ENCODE measurements around the gene DGLUCY.
"Not testable (repeated sequence)": the region's sequence is repeated elsewhere in the genome, so short reads cannot be mapped to it uniquely, and the experiment has no call there.

DGLUCY gene

GRCh38 chr14:91204657-91205056 lies 90.8 kb downstream of the DGLUCY start:
- no peak for DNase-seq (ENCODE audit: low read depth in 1 of 2, low spot score in 1 of 2)

DNA sequence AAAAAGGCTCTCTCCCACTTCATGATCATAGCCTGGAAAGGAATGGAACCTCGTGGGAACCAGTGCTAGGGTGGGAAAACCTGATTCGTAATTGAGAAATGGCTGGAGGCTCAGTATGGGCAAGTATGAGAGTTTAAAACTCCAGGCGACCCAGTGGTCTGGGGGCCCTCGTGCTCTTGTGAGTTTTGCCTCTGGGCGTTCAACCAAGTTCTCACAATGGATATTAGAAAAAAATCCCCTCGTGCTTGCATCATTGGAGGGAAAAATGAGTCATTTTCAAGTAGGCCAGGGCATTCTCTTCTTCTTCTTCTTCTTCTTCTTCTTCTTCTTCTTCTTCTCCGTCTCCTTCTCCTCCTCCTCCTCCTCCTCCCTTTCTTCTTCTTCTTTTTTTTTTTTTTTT lies 91.6 kb downstream of the DGLUCY start:
- no peak for DNase-seq (ENCODE audit: low read depth in 1 of 2, low spot score in 1 of 2)

GRCh38 chr14:91207008-91207407 lies 93.1 kb downstream of the DGLUCY start:
- DNase-seq (ENCODE audit: low read depth in 1 of 2, low spot score in 1 of 2): no peak

DNA sequence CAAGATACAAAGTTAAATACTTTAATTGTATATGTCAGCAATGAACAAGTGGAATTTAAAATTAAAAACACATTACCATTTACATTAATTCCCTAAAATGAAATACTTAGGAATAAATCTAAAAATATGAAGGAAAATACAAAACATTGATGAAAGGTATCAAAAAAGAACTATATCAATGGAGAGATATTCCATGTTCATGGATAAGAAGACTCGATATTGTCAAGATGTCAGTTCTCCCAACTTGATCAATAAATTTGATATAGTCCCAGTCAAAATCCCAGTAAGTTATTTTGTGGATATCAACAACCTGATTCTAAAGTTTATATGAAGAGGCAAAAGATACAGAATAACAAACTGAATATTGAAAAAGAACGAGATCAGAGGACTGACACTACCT lies 97.1 kb downstream of the DGLUCY start:
- no peak for DNase-seq (ENCODE audit: low read depth in 1 of 2, low spot score in 1 of 2)

- no peak for DNase-seq (ENCODE audit: low read depth in 1 of 2, low spot score in 1 of 2)
Observed at GRCh38 chr14:91214306-91214705, 100.4 kb downstream of the DGLUCY start.

DNA sequence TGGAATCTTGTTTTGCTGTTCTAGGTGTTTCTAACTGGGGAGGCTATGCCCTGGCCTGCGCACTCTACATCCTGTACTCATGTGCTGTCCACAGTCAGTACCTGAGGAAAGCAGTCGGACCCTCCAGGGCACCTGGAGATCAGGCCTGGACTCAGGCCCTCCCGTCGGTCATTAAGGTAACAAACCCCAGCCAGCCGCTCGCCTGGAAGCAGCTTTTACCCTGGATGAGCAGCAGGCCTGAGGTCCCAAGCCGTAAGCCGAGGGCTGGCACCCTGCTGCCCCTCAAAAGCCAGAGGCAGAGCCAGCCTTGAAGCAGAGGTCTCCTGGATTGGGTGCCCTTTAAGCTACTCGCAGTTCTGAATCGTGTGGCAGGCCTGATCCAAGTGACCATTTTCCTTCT lies 101.5 kb downstream of the DGLUCY start:
- no peak for DNase-seq (ENCODE audit: low read depth in 1 of 2, low spot score in 1 of 2)

DNA sequence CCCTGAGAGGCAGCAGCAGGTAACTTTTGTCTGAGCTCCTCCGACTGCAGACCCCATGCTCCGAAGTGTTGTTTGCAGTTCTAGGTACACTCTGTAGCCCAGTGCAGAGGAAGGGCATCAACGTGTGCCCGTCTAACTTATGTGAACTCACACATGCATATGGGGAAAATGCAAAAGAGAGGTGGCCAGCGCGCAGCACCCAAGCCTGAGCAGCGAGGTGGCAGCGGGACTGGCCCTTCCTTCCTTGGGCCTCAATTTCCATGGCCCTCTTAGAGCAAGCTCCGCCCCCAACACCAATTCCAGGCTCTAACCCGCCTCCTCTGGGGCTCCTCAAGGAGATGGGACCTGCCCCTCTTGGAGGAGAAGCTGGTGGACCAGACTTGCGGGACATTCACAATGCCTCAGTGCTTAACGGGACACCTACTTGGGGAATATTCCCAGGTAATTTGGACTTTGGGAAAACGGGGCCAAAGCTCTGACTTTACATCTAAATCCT lies 102.9 kb downstream of the DGLUCY start:
- no peak for DNase-seq (ENCODE audit: low read depth in 1 of 2, low spot score in 1 of 2)

DNA sequence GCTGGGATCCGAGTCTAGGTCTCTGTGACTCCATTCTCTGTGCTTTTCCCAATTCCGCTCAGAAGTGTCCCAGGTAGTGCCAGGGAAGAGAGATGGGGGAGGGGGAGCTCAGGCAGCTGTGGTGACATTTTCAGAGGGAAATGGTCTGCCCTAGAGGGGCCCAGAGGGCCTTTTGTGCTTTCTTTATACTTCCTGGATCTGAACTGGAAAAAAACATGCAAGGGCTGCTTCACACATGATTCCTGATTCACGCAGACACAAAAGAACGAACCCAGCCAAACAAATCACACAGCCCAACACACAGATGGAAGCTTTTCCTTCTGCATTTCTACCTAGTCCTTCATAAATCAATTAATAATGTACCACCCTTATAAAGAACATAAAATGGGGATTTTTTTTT lies 104.1 kb downstream of the DGLUCY start:
- DNase-seq (ENCODE audit: low read depth in 1 of 2, low spot score in 1 of 2): no peak

DNA sequence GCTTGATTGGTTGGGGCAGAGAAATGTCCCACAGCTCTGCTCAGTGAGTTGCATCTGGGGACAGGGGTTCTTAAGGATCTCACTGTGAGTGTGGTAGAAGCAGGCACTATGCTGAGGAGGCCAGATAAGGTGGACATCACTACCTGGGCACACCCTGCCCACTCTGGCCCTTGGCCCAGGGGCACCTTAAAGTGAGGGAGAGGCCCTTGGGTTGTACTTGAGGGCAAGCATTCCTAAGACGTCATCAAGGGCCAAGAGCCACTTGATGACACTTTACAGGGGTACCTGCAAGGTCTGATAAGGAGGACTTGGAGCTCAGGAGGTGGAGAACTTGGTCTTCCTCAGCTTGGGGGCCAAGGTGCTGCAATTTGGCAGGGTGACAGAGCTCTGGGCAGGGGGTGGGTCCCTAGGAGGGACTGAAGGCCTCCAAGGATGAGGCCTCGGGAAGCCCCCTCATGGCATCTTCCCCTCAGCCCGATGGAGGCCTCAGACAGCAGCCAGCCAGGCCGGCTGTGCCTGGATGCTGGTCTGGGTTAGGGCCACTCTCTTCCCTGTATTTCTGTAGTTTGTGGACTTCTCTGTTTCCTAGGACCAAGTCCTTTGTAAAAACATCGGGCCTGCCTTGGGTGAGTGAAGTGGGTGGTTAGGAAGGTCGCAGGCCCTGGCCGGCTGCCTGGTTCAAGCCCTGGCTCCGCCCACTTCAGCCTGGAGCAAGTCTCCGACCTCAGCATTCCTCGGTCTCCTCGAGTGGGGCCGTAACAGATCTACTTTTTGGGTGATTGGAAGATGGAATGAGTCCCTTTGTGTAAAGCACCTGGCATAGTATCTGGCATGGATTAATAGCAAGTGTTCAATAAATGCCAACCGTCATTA lies 105.9 kb downstream of the DGLUCY start:
- DNase-seq (ENCODE audit: low read depth in 1 of 2, low spot score in 1 of 2): no peak

- DNase-seq (ENCODE audit: low read depth in 1 of 2, low spot score in 1 of 2): no peak
Observed at GRCh38 chr14:91220581-91221000, 106.7 kb downstream of the DGLUCY start.

- no peak for DNase-seq (ENCODE audit: low read depth in 1 of 2, low spot score in 1 of 2)
Observed at GRCh38 chr14:91221270-91221669, 107.4 kb downstream of the DGLUCY start.

GRCh38 chr14:91223028-91223783 lies 109.3 kb downstream of the DGLUCY start:
- no peak for DNase-seq (ENCODE audit: low read depth in 1 of 2, low spot score in 1 of 2)

DNA sequence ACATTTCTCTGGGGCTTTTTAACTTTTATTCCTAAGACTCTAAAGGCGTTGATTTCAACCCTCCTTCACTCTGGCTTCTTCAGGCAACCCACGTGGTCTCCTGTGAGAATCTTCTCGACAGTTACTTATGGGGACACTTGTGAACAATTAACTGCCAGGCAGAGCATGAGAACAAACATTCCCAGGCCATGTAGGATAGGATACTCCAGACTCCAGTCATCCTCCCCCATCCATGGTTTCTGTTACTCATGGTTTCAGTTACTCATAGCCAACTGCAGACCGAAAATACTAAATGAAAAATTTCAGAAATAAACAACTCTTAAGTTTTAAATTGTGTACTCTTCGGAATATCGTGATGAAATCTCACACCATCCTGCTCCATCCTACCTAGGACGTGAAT lies 111.2 kb downstream of the DGLUCY start:
- DNase-seq (ENCODE audit: low read depth in 1 of 2, low spot score in 1 of 2): no peak

DNA sequence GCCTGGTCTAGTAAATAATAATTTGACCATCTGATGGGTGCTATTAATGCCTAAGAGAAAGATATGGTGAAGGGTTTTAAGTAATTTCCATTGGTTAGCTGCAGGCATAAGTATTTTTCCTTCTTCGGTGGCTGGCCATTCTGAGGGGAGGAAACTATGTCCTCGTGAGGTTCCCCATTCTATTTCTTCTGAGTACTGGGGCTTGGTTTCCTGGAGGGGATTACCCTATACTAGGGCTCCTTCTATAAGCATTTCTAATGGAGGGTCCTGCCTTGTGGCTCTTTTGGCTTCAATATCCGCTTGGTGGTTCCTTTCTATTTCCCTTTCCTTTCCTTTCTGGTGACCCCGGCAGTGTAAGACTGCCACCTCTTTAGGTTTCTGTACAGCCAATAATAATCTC lies 112.5 kb downstream of the DGLUCY start:
- not testable (repeated sequence) for DNase-seq (ENCODE audit: low read depth in 1 of 2, low spot score in 1 of 2)

GRCh38 chr14:91227183-91227628 lies 113.3 kb downstream of the DGLUCY start:
- no peak for DNase-seq (ENCODE audit: low read depth in 1 of 2, low spot score in 1 of 2)

GRCh38 chr14:91228112-91229004 lies 114.5 kb downstream of the DGLUCY start:
- DNase-seq (ENCODE audit: low read depth in 1 of 2, low spot score in 1 of 2): peak; percentile 40 to 75

DNA sequence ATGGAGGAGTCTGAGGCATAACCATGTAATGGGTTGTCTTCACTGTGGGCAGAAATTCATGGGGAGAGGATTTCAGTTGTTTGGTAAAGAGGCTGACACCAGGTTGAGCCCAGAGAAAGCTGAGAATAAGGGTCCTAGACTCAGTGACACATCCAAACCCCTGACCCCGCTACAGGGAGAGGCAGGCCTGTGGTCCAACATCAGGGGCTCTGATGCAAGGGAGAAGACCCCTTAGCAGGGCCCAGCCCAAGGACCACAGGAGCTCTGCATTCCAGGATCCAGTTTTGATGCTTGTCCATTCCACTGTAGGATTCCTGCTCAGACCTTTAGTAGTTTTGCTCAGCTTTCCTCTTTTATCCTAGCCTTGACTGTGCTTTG lies 115.1 kb downstream of the DGLUCY start:
- DNase-seq (ENCODE audit: low read depth in 1 of 2, low spot score in 1 of 2): no peak

- DNase-seq (ENCODE audit: low read depth in 1 of 2, low spot score in 1 of 2): no peak
Observed at GRCh38 chr14:91229743-91230200, 115.9 kb downstream of the DGLUCY start.

GRCh38 chr14:91230397-91231035 lies 116.6 kb downstream of the DGLUCY start:
- DNase-seq (ENCODE audit: low read depth in 1 of 2, low spot score in 1 of 2): no peak

DNA sequence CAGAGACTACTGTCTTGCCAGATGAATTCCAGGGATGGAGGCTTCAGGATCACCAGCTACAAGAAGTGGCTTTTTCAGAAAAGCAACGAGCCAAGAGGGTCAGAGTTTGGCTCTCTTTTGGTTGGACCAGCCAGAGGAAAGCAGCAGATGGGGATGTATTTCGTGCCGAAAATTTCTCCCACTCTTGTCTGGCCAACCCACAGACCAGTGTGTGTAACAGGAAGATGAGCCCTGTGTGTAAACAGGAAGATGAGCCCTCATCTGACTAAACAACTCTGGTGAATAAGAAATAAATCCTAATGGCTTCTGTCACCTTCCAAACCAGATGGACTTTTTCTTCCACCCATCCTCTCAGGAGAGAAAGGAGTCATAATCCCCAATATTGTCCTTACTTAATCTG lies 117.6 kb downstream of the DGLUCY start:
- DNase-seq (ENCODE audit: low read depth in 1 of 2, low spot score in 1 of 2): no peak

DNA sequence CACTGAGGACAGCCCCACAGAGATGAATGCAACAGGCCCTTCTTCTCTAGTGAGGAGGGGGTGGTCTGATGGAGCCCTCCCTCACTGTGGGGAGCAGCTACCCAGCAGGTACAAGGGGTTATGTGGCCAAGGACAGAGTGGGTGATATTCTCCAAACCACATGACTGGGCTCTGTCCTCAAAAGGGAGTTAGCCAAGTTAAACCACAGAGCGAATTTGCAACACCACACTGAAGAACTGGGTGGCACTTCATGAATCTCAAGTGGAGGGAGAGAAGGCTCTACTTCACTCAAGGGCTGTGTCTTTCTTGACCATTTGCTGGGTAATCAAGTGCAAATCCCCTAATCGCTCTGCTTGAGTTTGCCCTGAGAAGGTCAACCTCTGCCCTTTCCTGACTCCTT lies 118.2 kb downstream of the DGLUCY start:
- DNase-seq (ENCODE audit: low read depth in 1 of 2, low spot score in 1 of 2): no peak
